HepG2 (cell line): ENCODE data around the gene SERINC4. TPM values are rescaled to one million over a fixed set of nuclear protein-coding genes. Genes with fewer than 3 reads are reported as not detected.

ENCODE experiments used
- ARHGAP35 ChIP-seq: sonication (generic); formaldehyde crosslinking; IDR thresholded peaks from 2 replicates; pipeline ENCODE4 v1.9.0; 2022; ENCODE audit warnings: mild to moderate bottlenecking, inconsistent platforms, moderate library complexity, missing genetic modification reagents, borderline replicate concordance
- HDAC6 ChIP-seq: fragments of 200-600 bp; sonication (generic); IDR thresholded peaks from 2 replicates; pipeline ENCODE4 v1.7.0; 2017; ENCODE audit warnings: mild to moderate bottlenecking, antibody characterized with exemption, low read length, low read depth
- HNRNPUL1 ChIP-seq: fragments of 200-400 bp; formaldehyde crosslinking; IDR thresholded peaks from 2 replicates; pipeline ENCODE4 v1.6.1; 2017; ENCODE audit warnings: low read depth, mild to moderate bottlenecking, low read length, moderate library complexity
- IKZF1 ChIP-seq: fragments of 450-650 bp; IDR thresholded peaks from 2 replicates; pipeline ENCODE4 v1.7.1; 2016
- MXI1 ChIP-seq: IDR thresholded peaks from 3 replicates; pipeline ENCODE4 v1.6.1; 2012; ENCODE audit warnings: low read depth, low read length, inconsistent platforms, borderline replicate concordance
- NKX3-1 ChIP-seq: sonication (generic); formaldehyde crosslinking; IDR thresholded peaks from 2 replicates; pipeline ENCODE4 v1.5.0; 2020; ENCODE audit warnings: missing genetic modification reagents
- NONO ChIP-seq, 2 experiments: fragments of 450-650 bp in 1 of 2; sonication (generic) in 1 of 2; formaldehyde crosslinking in 1 of 2; IDR thresholded peaks in 1 of 2; conservative IDR thresholded peaks in 1 of 2; 2 replicates each; pipeline versions ENCODE4 v1.6.1 to v1.8.0; 2017 to 2022; ENCODE audit warnings: mild to moderate bottlenecking in 1 of 2, missing genetic modification reagents in 1 of 2, moderate library complexity in 1 of 2
- ONECUT2 ChIP-seq: sonication (generic); formaldehyde crosslinking; IDR thresholded peaks from 2 replicates; pipeline ENCODE4 v1.4.0; 2020; ENCODE audit warnings: missing genetic modification reagents
- PHF5A ChIP-seq: IDR thresholded peaks from one replicate; pipeline ENCODE4 v1.6.1; 2018; ENCODE audit warnings: low read depth, missing genetic modification reagents; ENCODE audit not compliant: unreplicated experiment
- RARA ChIP-seq: IDR thresholded peaks from 2 replicates; pipeline ENCODE4 v1.6.1; 2016; ENCODE audit warnings: missing genetic modification reagents, missing compliant biosample characterization
- RFXAP ChIP-seq: sonication (generic); formaldehyde crosslinking; IDR thresholded peaks from 2 replicates; pipeline ENCODE4 v1.4.0; 2020; ENCODE audit warnings: missing genetic modification reagents, borderline replicate concordance
- ZNF138 ChIP-seq: sonication (generic); formaldehyde crosslinking; IDR thresholded peaks from 2 replicates; pipeline ENCODE4 v1.5.0; 2020; ENCODE audit warnings: mild to moderate bottlenecking, low read depth, missing genetic modification reagents
- ZNF546 ChIP-seq: sonication (generic); formaldehyde crosslinking; conservative IDR thresholded peaks from 2 replicates; pipeline ENCODE4 v1.8.1; 2023; ENCODE audit warnings: mild to moderate bottlenecking, missing genetic modification reagents
- ZNF598 ChIP-seq: sonication (generic); formaldehyde crosslinking; IDR thresholded peaks from 2 replicates; pipeline ENCODE4 v1.5.1; 2020; ENCODE audit warnings: mild to moderate bottlenecking, missing genetic modification reagents, borderline replicate concordance
- ZSCAN30 ChIP-seq: sonication (generic); formaldehyde crosslinking; IDR thresholded peaks from 2 replicates; pipeline ENCODE4 v1.5.0; 2020; ENCODE audit warnings: mild to moderate bottlenecking, missing genetic modification reagents
- polyA plus RNA-seq, 8 experiments: library from polyadenylated mRNA; depleted of rRNA in 3 of 8; stranded (reverse) in 7 of 8; unstranded in 1 of 8; fragments of >200 nt; fragmentation: Illumina TruSeq in 4 of 8; extraction: Trizol in 4 of 8; gene quantifications; 2 replicates each; pipeline versions ENCODE4 v1.2.1 to v1.2.3, GENCODE V29; 2011 to 2016; ENCODE audit warnings: low read depth in 4 of 8, missing spikeins in 1 of 8, mixed read lengths in 1 of 8; ENCODE audit not compliant: insufficient read depth in 1 of 8
- total RNA-seq, 5 experiments: library from RNA; depleted of rRNA; stranded (reverse); fragments of >200 nt; fragmentation: Illumina TruSeq; extraction: Trizol; gene quantifications; 2 replicates each; pipeline ENCODE4 v1.2.3, GENCODE V29; 2016; ENCODE audit warnings: low read depth in 1 of 5
- TF ChIP-seq, protein P1 (sequence below): sonication (generic); formaldehyde crosslinking; IDR thresholded peaks from 2 replicates; pipeline ENCODE4 v1.4.0; 2020; ENCODE audit warnings: mild to moderate bottlenecking, low read depth, missing genetic modification reagents
- TF ChIP-seq, protein P2 (sequence below): sonication (generic); formaldehyde crosslinking; IDR thresholded peaks from 2 replicates; pipeline ENCODE4 v1.8.0; 2022; ENCODE audit warnings: missing genetic modification reagents, mild to moderate bottlenecking, moderate library complexity, borderline replicate concordance
- TF ChIP-seq, protein P3 (sequence below): sonication (generic); formaldehyde crosslinking; IDR thresholded peaks from 2 replicates; pipeline ENCODE4 v1.4.0; 2020; ENCODE audit warnings: mild to moderate bottlenecking, low read depth, missing genetic modification reagents
- TF ChIP-seq, protein P4 (sequence below): IDR thresholded peaks from 2 replicates; pipeline ENCODE4 v1.6.1; 2012; ENCODE audit warnings: low read depth, low read length, improper control_type of control experiment
- TF ChIP-seq, protein P5 (sequence below): IDR thresholded peaks from 2 replicates; pipeline ENCODE4 v1.6.1; 2018; ENCODE audit warnings: missing genetic modification reagents, mild to moderate bottlenecking, missing compliant biosample characterization
- TF ChIP-seq, protein P6 (sequence below): sonication (generic); formaldehyde crosslinking; IDR thresholded peaks from 2 replicates; pipeline ENCODE4 v1.5.0; 2020; ENCODE audit warnings: missing genetic modification reagents, mild to moderate bottlenecking, borderline replicate concordance

The SERINC4 gene
- total and polyA plus RNA-seq, 2 of the 13 experiments (the other 11 are each of a cell fraction or from before 2014, with no cell fraction given) = not detected

DNA sequence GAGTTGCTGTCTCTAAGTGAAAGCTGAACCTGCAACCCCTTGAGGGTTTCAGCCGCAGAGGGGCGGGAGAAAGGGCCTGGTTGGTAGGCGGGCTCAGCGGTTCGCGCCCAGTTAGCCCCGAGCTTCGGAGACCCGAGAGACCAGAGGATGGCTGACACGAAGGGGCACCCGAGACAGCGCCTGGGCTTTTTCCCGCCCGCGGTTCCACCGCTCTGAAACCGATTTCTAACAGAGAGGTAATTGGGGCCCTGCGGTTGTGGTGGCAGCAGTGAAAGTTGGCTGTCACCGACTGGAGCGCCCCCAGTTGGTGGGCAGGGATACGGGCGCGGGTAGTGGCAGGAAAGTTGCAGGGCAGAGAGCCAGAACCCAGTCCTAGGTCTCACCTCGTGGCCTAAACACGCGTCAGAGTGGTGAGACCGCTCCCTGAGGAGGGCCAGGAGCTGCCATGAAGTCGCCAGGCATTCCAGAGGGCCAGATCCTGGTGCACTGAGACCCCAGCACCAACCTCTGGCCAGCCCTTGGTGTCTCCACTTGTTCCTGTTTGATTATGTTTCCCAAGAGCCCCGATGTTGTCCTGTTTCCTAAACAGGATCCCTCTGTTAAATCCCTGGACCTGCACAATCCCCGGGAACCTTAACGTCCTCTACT lies 22.6 kb downstream of the SERINC4 start (continued):
- TF ChIP-seq, protein P1, sequence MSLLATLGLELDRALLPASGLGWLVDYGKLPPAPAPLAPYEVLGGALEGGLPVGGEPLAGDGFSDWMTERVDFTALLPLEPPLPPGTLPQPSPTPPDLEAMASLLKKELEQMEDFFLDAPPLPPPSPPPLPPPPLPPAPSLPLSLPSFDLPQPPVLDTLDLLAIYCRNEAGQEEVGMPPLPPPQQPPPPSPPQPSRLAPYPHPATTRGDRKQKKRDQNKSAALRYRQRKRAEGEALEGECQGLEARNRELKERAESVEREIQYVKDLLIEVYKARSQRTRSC = no peak
- TF ChIP-seq RFXAP (CRISPR knock-in tag) (peak; percentile 52; the same call in 1 of the 2 replicates), PHF5A (no peak), ARHGAP35 (CRISPR knock-in tag) (peak; percentile 46; the same call in 1 of the 2 replicates), RARA (no peak), NONO (IDR thresholded peaks at IDR 0.05) (no peak), NONO (CRISPR knock-in tag; conservative IDR thresholded peaks at IDR 0.05) (peak; percentile 28; the same call in 1 of the 2 replicates), HDAC6 (no peak), ZNF598 (CRISPR knock-in tag) (peak; percentile 77; the same call in 1 of the 2 replicates), ZSCAN30 (CRISPR knock-in tag) (no peak), IKZF1 (no peak), HNRNPUL1 (no peak), ZNF138 (CRISPR knock-in tag) (no peak), MXI1 (peak; percentile 55; the same call in 1 of the 3 replicates), ZNF546 (CRISPR knock-in tag) (no peak), NKX3-1 (CRISPR knock-in tag) (0 out of 2 replicates have a peak, but pooled peaks have one; percentile 21), ONECUT2 (CRISPR knock-in tag) (no peak)
- TF ChIP-seq, protein P2, sequence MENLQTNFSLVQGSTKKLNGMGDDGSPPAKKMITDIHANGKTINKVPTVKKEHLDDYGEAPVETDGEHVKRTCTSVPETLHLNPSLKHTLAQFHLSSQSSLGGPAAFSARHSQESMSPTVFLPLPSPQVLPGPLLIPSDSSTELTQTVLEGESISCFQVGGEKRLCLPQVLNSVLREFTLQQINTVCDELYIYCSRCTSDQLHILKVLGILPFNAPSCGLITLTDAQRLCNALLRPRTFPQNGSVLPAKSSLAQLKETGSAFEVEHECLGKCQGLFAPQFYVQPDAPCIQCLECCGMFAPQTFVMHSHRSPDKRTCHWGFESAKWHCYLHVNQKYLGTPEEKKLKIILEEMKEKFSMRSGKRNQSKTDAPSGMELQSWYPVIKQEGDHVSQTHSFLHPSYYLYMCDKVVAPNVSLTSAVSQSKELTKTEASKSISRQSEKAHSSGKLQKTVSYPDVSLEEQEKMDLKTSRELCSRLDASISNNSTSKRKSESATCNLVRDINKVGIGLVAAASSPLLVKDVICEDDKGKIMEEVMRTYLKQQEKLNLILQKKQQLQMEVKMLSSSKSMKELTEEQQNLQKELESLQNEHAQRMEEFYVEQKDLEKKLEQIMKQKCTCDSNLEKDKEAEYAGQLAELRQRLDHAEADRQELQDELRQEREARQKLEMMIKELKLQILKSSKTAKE (CRISPR knock-in tag) = no peak
- TF ChIP-seq, protein P3, sequence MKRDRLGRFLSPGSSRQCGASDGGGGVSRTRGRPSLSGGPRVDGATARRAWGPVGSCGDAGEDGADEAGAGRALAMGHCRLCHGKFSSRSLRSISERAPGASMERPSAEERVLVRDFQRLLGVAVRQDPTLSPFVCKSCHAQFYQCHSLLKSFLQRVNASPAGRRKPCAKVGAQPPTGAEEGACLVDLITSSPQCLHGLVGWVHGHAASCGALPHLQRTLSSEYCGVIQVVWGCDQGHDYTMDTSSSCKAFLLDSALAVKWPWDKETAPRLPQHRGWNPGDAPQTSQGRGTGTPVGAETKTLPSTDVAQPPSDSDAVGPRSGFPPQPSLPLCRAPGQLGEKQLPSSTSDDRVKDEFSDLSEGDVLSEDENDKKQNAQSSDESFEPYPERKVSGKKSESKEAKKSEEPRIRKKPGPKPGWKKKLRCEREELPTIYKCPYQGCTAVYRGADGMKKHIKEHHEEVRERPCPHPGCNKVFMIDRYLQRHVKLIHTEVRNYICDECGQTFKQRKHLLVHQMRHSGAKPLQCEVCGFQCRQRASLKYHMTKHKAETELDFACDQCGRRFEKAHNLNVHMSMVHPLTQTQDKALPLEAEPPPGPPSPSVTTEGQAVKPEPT = 0 out of 2 replicates have a peak, but pooled peaks have one; percentile 39
- TF ChIP-seq, protein P4, sequence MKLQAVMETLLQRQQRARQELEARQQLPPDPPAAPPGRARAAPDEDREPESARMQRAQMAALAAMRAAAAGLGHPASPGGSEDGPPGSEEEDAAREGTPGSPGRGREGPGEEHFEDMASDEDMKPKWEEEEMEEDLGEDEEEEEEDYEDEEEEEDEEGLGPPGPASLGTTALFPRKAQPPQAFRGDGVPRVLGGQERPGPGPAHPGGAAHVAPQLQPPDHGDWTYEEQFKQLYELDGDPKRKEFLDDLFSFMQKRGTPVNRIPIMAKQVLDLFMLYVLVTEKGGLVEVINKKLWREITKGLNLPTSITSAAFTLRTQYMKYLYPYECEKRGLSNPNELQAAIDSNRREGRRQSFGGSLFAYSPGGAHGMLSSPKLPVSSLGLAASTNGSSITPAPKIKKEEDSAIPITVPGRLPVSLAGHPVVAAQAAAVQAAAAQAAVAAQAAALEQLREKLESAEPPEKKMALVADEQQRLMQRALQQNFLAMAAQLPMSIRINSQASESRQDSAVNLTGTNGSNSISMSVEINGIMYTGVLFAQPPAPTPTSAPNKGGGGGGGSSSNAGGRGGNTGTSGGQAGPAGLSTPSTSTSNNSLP = no peak
- TF ChIP-seq, protein P5, sequence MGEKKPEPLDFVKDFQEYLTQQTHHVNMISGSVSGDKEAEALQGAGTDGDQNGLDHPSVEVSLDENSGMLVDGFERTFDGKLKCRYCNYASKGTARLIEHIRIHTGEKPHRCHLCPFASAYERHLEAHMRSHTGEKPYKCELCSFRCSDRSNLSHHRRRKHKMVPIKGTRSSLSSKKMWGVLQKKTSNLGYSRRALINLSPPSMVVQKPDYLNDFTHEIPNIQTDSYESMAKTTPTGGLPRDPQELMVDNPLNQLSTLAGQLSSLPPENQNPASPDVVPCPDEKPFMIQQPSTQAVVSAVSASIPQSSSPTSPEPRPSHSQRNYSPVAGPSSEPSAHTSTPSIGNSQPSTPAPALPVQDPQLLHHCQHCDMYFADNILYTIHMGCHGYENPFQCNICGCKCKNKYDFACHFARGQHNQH (CRISPR knock-in tag) = no peak
- TF ChIP-seq, protein P6, sequence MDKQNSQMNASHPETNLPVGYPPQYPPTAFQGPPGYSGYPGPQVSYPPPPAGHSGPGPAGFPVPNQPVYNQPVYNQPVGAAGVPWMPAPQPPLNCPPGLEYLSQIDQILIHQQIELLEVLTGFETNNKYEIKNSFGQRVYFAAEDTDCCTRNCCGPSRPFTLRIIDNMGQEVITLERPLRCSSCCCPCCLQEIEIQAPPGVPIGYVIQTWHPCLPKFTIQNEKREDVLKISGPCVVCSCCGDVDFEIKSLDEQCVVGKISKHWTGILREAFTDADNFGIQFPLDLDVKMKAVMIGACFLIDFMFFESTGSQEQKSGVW (CRISPR knock-in tag) = no peak
